HG03558 (cell line): Measurements from ENCODE around the gene HNMT.
"Not testable (repeated sequence)": the region's sequence is repeated elsewhere in the genome, so short reads cannot be mapped to it uniquely, and the experiment has no call there.

Experiments used
- ATAC-seq: cut with Tn5 transposase; IDR thresholded peaks from one replicate; pipeline ENCODE4 v1.9.1; 2021; ENCODE audit warnings: moderate number of reproducible peaks; ENCODE audit not compliant: unreplicated experiment; ENCODE audit errors: extremely low read depth

The HNMT gene

GRCh38 chr2:137964066-137964858, at the start of gene HNMT:
TSS of gene HNMT (plus strand) at chr2:137964473. CDS start at chr2:137964492, 19 bp downstream.
- ATAC-seq: no peak

- ATAC-seq: no peak
Observed at GRCh38 chr2:137921105-137921880, 43.0 kb upstream of the HNMT start.

- not testable (repeated sequence) for ATAC-seq
Observed at GRCh38 chr2:137922171-137922570, 42.1 kb upstream of the HNMT start.

GRCh38 chr2:137924019-137924418, 40.3 kb upstream of the HNMT start:
- no peak for ATAC-seq

- ATAC-seq: no peak
Observed at GRCh38 chr2:137925599-137925998, 38.7 kb upstream of the HNMT start.

GRCh38 chr2:137927846-137928245, 36.4 kb upstream of the HNMT start:
- no peak for ATAC-seq

DNA sequence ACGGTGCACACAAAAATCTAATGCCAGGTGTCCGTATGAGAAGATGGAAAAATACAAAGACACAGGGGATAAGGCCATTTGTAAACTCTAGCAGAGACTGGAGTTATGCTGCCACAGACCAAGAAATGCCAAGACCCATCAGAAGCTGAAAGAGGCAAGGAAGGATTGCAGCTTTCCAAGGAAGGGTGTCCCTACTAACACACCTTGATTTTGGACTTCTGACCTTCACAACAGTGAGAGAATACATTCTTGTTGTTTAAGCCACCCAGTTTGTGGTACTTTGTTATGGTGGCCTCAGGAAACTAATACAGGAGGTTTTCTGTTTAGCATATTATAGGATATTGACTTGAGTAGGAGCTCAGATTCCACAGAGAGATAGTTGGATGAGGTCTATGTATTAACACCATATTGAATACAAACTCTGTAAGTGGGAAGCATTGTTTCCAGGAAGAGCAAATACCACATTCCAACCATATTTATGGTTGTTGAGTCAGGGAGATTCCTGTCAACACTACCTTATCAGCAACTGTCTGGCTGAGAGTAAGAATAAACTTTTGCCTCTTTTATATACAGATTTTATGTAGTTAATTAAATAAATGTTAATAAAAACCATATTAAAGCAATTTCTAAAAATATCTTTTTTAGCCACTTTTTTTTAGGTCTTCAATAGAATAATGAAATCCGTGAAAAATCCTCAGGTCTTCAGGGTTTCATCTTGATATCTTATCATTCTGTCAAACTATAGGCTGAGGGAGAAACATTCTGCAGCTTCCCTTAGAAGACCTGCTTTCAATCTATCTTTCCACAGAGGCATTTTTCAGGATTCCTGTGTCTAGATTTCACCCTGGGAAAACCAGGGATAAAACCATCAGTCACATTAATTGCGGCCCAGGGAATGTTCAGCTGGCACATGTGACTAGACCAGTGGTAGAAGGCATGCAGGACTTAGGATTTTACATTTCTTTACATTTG, 35.4 kb upstream of the HNMT start:
- ATAC-seq: no peak

GRCh38 chr2:137929519-137929916, 34.8 kb upstream of the HNMT start:
- ATAC-seq: no peak

DNA sequence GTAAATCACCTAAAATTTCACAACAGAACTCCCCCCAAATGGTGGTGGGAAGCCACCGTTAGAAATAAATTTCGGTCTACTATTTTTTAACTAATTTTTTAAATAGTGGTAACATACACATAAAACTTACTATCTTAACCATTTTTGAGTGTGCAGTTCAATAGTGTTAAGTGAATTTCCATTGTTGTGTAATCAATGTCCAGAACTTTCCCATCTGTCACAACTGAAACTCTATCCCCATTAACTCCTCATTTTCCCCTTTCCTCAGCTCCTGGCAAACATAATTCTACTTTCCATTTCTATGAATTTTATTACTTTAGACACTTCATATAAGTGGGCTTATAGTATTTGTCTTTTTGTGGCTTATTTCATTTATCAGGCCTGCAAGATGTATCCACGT, 34.1 kb upstream of the HNMT start:
- no peak for ATAC-seq

GRCh38 chr2:137935591-137935990, 28.7 kb upstream of the HNMT start:
- no peak for ATAC-seq

DNA sequence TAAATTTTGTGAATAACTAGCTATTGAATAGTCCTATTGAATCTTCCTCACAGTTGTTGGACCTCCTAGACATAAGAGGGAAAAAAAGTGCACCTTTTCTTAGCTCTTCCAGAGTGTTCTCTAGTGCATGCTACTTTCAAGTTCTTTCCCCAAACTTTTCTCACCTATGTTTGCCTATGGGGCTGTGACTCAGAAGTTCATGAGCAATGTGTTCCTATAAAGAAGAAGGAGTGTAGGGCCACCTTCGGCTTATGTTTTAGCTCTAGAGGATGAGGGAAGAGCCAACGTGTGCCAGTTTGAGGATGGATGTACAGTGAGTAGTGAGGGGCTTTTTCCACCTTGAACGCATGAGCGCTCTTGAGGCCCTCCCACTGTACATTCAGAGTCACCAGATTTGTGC, 27.0 kb upstream of the HNMT start:
- ATAC-seq: no peak

GRCh38 chr2:137937778-137938177, 26.5 kb upstream of the HNMT start:
- ATAC-seq: no peak

GRCh38 chr2:137938204-137938603, 26.1 kb upstream of the HNMT start:
- ATAC-seq: no peak

DNA sequence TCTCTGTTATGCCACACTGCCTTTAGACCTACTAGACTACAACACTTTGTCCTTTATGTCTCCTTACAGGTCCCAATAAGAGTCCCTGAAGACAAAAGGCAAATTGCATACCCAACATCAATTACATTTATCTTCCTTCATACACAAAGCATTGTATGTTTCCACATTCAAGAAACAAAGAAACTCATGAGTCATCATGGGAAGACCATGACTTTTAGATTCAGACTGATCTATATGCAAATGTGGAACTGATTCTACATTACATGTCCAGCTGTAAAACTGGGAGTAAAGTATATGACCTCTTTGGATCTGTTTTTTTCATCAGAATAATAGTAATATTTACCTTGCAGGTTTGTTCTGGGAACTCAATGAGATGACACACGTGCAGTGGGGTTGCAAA, 25.2 kb upstream of the HNMT start:
- ATAC-seq: no peak

- no peak for ATAC-seq
Observed at GRCh38 chr2:137940154-137940553, 24.1 kb upstream of the HNMT start.

- no peak for ATAC-seq
Observed at GRCh38 chr2:137942037-137942832, 22.0 kb upstream of the HNMT start.

DNA sequence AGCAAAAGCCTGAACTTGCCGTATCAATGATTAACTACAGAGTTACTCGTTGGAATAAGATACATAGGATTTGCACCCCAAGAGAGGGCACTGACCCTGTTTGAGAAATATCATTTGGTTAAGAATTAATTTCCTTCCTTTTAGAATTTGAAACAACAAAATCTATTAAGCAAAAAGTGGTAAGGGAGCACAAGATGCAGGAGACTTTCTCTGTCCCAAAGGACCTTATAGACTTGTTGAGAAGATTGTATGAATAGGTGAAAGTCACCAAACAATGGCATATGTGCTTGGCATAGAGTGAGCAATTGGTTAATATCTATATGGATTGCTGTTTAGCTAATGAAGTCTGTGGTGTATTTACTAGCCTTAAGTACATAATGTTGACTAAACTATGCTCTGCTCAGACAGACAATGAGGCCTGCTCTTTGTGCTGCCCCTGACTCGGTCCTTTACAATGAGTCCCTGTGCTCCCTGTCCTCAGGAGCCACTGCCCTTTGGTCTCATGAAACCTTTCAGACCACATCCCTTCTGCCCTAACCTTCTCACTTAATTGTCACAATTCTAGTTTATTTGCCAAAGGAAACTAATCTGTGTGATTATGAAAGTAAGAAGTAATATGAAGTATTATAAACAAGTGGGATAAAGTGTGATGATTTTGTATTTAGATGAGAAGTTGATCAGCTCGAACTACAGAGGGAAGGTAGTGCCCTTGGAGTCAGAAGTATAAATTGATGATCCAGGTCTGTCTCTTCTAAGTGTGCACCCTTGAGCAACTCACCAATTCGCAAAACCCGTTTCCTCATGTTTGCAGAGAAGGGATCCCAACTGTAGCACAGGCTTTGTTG, 21.2 kb upstream of the HNMT start:
- no peak for ATAC-seq

DNA sequence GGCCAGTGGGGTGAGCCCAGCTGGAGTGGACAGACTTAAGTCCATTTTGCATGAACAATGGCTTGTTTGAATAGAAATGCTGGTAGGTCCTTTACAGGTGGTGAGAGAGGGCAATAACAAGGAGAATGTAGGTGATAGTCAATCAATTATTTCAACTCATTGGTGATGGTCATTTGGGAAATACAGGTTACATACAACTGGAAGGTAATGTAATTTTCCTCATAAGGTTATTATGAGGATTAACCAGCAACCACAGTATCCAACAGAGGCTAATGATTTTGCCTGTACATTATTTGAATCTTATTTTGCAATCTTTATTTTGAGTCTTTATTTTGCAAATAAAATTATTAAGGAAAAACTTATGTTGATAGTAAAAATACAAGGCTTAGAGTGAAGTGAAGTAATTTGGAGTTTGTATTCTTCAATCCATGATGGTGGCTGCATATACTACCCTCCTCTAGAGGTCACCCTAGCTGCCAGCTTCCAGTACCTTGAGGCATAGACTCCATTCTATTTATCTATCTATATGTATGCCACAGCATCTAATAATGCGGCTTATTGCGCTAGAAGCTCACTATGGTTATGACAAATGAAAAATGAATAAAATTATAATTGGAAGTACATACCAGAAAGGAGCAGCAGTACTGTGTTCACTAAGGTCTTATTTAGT, 20.5 kb upstream of the HNMT start:
- no peak for ATAC-seq
